HepG2 (cell line): ENCODE measurements around the gene TAMALIN. TPM values are rescaled to one million over a fixed set of nuclear protein-coding genes. Genes with fewer than 3 reads are reported as not detected.

Experiments
- ATAC-seq: fragments of 200-7000 bp; cut with Tn5 transposase; 3 replicates; pipeline ENCODE4 v1.9.1; 2020; ENCODE audit warnings: mild to moderate bottlenecking, moderate library complexity
- BruUV-seq: library from RNA; stranded (reverse); fragments of 400-500 nt; replicated peaks from 2 replicates; lab custom pipeline; 2021; lab: Mats Ljungman, UMichigan
- CTCF ChIA-PET: fragments of 300-600 bp; formaldehyde crosslinking; extraction: SDS; loops from one replicate; lab custom pipeline; 2021; ENCODE audit warnings: low total read pairs, inconsistent platforms, low intra/inter-chr PET ratio; lab: Yijun Ruan, JAX
- POLR2A ChIA-PET: fragments of 350-600 bp; sonication (Branson Sonifier 250); formaldehyde crosslinking; loops from one replicate; lab custom pipeline; 2020; ENCODE audit warnings: antibody characterized with exemption, inconsistent platforms; lab: Yijun Ruan, JAX
- DNase-seq: peaks from one replicate; pipeline ENCODE4 v3.0.0-alpha.2; 2015; ENCODE audit warnings: low spot score
- FAIRE-seq: peaks from 3 replicates; lab custom pipeline; 2011; peaks lifted over from hg19 to GRCh38; lab: Jason Lieb, UNC
- H2AFZ ChIP-seq: one replicate; pipeline ENCODE4 v1.6.1; 2011; ENCODE audit warnings: low read length, inconsistent platforms
- H3K27ac ChIP-seq: fragments of 300-600 bp; 3 replicates; pipeline ENCODE4 v1.8.0; 2011; ENCODE audit warnings: mixed run types, mild to moderate bottlenecking, mixed read lengths, low read length, inconsistent platforms; ENCODE audit not compliant: insufficient read depth; ENCODE audit errors: extremely low read length
- H3K27me3 ChIP-seq, 2 experiments: fragments of 200-600 bp in 1 of 2; 2 replicates in 1 of 2; 3 replicates in 1 of 2; pipeline versions ENCODE4 v1.6.0 to v1.8.0; 2011; ENCODE audit warnings: low read length in 2 of 2, mild to moderate bottlenecking in 2 of 2, moderate library complexity in 2 of 2, inconsistent platforms in 1 of 2; ENCODE audit not compliant: insufficient read depth in 2 of 2, control insufficient read depth in 1 of 2
- H3K36me3 ChIP-seq, 2 experiments: fragments of 200-600 bp in 1 of 2; replicated peaks in 1 of 2; 2 replicates in 1 of 2; 3 replicates in 1 of 2; pipeline versions ENCODE4 v1.5.1 to v1.8.0; 2011; ENCODE audit warnings: low read length in 2 of 2, inconsistent platforms in 1 of 2; ENCODE audit not compliant: insufficient read depth in 2 of 2, control insufficient read depth in 1 of 2
- H3K4me1 ChIP-seq: 2 replicates; pipeline ENCODE4 v1.5.1; 2012; ENCODE audit warnings: low read length, inconsistent platforms; ENCODE audit not compliant: insufficient read depth
- H3K4me2 ChIP-seq: 2 replicates; pipeline ENCODE4 v1.6.0; 2011; ENCODE audit warnings: low read depth, low read length, inconsistent platforms
- H3K4me3 ChIP-seq, 3 experiments: fragments of 200-600 bp in 1 of 3; sonication (generic), shearing (Covaris generic) in 1 of 3; replicated peaks in 1 of 3; 2 replicates each; pipeline ENCODE4 v1.5.1; 2011 to 2016; ENCODE audit warnings: low read length in 3 of 3, inconsistent platforms in 2 of 3, low read depth in 2 of 3, mild to moderate bottlenecking in 2 of 3, control low read depth in 1 of 3, mixed read lengths in 1 of 3; ENCODE audit not compliant: insufficient read depth in 1 of 3
- H3K79me2 ChIP-seq: one replicate; pipeline ENCODE4 v1.6.1; 2011; ENCODE audit warnings: low read length, inconsistent platforms; ENCODE audit not compliant: insufficient read depth
- H3K9ac ChIP-seq: 2 replicates; pipeline ENCODE4 v1.6.0; 2011; ENCODE audit warnings: mild to moderate bottlenecking, low read depth, low read length, inconsistent platforms; ENCODE audit not compliant: insufficient read depth
- H3K9me3 ChIP-seq: 2 replicates; pipeline ENCODE4 v1.5.1; 2012; ENCODE audit warnings: mild to moderate bottlenecking, low read length
- H4K20me1 ChIP-seq: 2 replicates; pipeline ENCODE4 v1.6.0; 2011; ENCODE audit warnings: inconsistent platforms, mild to moderate bottlenecking, low read length, moderate library complexity; ENCODE audit not compliant: insufficient read depth
- JUN ChIP-seq: sonication (generic); formaldehyde crosslinking; IDR thresholded peaks from 2 replicates; pipeline ENCODE4 v1.4.0; 2020; ENCODE audit warnings: mild to moderate bottlenecking, missing genetic modification reagents
- NFIB ChIP-seq: sonication (generic); formaldehyde crosslinking; IDR thresholded peaks from 2 replicates; pipeline ENCODE4 v1.9.0; 2021; ENCODE audit warnings: missing genetic modification reagents, mild to moderate bottlenecking, borderline replicate concordance
- SMYD3 ChIP-seq: sonication (generic); formaldehyde crosslinking; IDR thresholded peaks from 2 replicates; pipeline ENCODE4 v1.8.1; 2023; ENCODE audit warnings: mild to moderate bottlenecking, missing genetic modification reagents
- SOX5 ChIP-seq: IDR thresholded peaks from 2 replicates; pipeline ENCODE4 v1.6.1; 2016; ENCODE audit warnings: borderline replicate concordance
- ZNF10 ChIP-seq: sonication (generic); formaldehyde crosslinking; IDR thresholded peaks from 2 replicates; pipeline ENCODE4 v1.4.0; 2020; ENCODE audit warnings: mild to moderate bottlenecking, low read depth, missing genetic modification reagents, borderline replicate concordance
- ZNF713 ChIP-seq: sonication (generic); formaldehyde crosslinking; IDR thresholded peaks from 2 replicates; pipeline ENCODE4 v1.4.0; 2020; ENCODE audit warnings: mild to moderate bottlenecking, missing genetic modification reagents
- WGBS: methylation state at CpG from one replicate; pipeline ENCODE4 v1.1.6; 2017; ENCODE audit warnings: low lambda C conversion rate; 5-methylcytosine and 5-hydroxymethylcytosine counted together
- in situ Hi-C: cut with HindIII; loops from 2 replicates; pipeline ENCODE4 v1.10.0; 2017; ENCODE audit warnings: low pct_unique_long_range_greater_than_20kb; ENCODE audit not compliant: extremely low pct_ligation_motif_present
- intact Hi-C: fragments of 100-400 bp; cut with micrococcal nuclease; formaldehyde crosslinking; loops from one replicate; pipeline ENCODE4 v1.10.0; 2022; ENCODE audit not compliant: unreplicated experiment
- polyA plus RNA-seq, 8 experiments: library from polyadenylated mRNA; depleted of rRNA in 3 of 8; stranded (reverse) in 7 of 8; unstranded in 1 of 8; fragments of >200 nt; fragmentation: Illumina TruSeq in 4 of 8; extraction: Trizol in 4 of 8; gene quantifications; 2 replicates each; pipeline versions ENCODE4 v1.2.1 to v1.2.3, GENCODE V29; 2011 to 2016; ENCODE audit warnings: low read depth in 4 of 8, missing spikeins in 1 of 8, mixed read lengths in 1 of 8; ENCODE audit not compliant: insufficient read depth in 1 of 8
- total RNA-seq, 5 experiments: library from RNA; depleted of rRNA; stranded (reverse); fragments of >200 nt; fragmentation: Illumina TruSeq; extraction: Trizol; gene quantifications; 2 replicates each; pipeline ENCODE4 v1.2.3, GENCODE V29; 2016; ENCODE audit warnings: low read depth in 1 of 5
- TF ChIP-seq, protein P1 (sequence below): sonication (generic); formaldehyde crosslinking; IDR thresholded peaks from 2 replicates; pipeline ENCODE4 v1.8.1; 2023; ENCODE audit warnings: missing genetic modification reagents, inconsistent platforms, borderline replicate concordance

The TAMALIN gene
- total and polyA plus RNA-seq, 2 of the 13 experiments (the other 11 are each of a cell fraction or from before 2014, with no cell fraction given) = 2.9 to 10.9 TPM

- no peak for ATAC-seq
- no peaks in the 10 kb centered on the region for H3K9me3 ChIP-seq
- ChIA-PET CTCF (no interaction called here), POLR2A (no interaction called here)
- no peaks in the 10 kb centered on the region for H3K27me3 ChIP-seq
- no peaks in the 10 kb centered on the region for H3K4me1 ChIP-seq
- BruUV-seq = no TSS peak
- intact Hi-C loops = no loop called here
- no peak overlapping the region for H3K9ac ChIP-seq
- H3K36me3 ChIP-seq = peaks cover 21 to 62% of the 10 kb centered on the region in 2 experiments
- no peak overlapping the region for H3K4me2 ChIP-seq
- H3K79me2 ChIP-seq = no peaks in the 10 kb centered on the region
- H2AFZ ChIP-seq = no peak overlapping the region
- H3K4me3 ChIP-seq = no peak overlapping the region
- no peaks in the 10 kb centered on the region for H4K20me1 ChIP-seq
- in situ Hi-C loops = loop anchor here (10.0 kb wide), 1 partner anchor 90 kb away; no protein-coding TSS in a partner anchor
- DNase-seq = no peak
- WGBS = 94% methylated on average over 9 of the region's 9 CpGs
- no peak for TF ChIP-seq JUN (CRISPR knock-in tag)
- TF ChIP-seq NFIB (CRISPR knock-in tag) = no peak
- TF ChIP-seq ZNF713 = no peak
- TF ChIP-seq SOX5 (CRISPR knock-in tag) = no peak
- TF ChIP-seq SMYD3 (CRISPR knock-in tag) = no peak
- TF ChIP-seq, protein P1, sequence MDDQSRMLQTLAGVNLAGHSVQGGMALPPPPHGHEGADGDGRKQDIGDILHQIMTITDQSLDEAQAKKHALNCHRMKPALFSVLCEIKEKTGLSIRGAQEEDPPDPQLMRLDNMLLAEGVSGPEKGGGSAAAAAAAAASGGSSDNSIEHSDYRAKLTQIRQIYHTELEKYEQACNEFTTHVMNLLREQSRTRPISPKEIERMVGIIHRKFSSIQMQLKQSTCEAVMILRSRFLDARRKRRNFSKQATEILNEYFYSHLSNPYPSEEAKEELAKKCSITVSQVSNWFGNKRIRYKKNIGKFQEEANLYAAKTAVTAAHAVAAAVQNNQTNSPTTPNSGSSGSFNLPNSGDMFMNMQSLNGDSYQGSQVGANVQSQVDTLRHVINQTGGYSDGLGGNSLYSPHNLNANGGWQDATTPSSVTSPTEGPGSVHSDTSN (CRISPR knock-in tag) = no peak
- no peak for TF ChIP-seq ZNF10 (CRISPR knock-in tag)
- FAIRE-seq = no peak
- H3K27ac ChIP-seq = no peak overlapping the region
These were observed 21.5 kb upstream of the TAMALIN start for GRCh38 chr12:51985154-51985835.
